ENCODE measurements around the gene SLC25A30. TPM values are rescaled to one million over a fixed set of nuclear protein-coding genes. Genes with fewer than 3 reads are reported as not detected.

SLC25A30 gene
- total RNA-seq, 3 donors from 2014 or later, result 10.5 to 20.0 (median 13.6) TPM

GRCh38 chr13:45454204-45454603 is 36.0 kb upstream of the SLC25A30 start:
- no peak for TF ChIP-seq CTCF (IDR thresholded peaks at IDR 0.05)
- Histone ChIP-seq H3K4me1 (ENCODE audit: low read depth) (no peaks in the 10 kb centered on the region), H3K36me3 (ENCODE audit: low read depth) (no peaks in the 10 kb centered on the region), H3K4me3 (no peak overlapping the region), H3K9me3 (peaks cover 9% of the 10 kb centered on the region)
- DNase-seq, result no peak
- intact Hi-C loops (cut with DNase I, micrococcal nuclease), result no loop called here
- ATAC-seq, result no peak

- H3K4me3 ChIP-seq, result no peak overlapping the region
- DNase-seq (no peak), ATAC-seq (no peak)
- no peak for TF ChIP-seq CTCF (IDR thresholded peaks at IDR 0.05)
- no peaks in the 10 kb centered on the region for H3K36me3 ChIP-seq (ENCODE audit: low read depth)
- no peaks in the 10 kb centered on the region for H3K9me3 ChIP-seq
- intact Hi-C loops (cut with DNase I, micrococcal nuclease), result no loop called here
- H3K4me1 ChIP-seq (ENCODE audit: low read depth), result no peaks in the 10 kb centered on the region
Measured at GRCh38 chr13:45451282-45451681, 33.1 kb upstream of the SLC25A30 start.

GRCh38 chr13:45448965-45449559 is 30.9 kb upstream of the SLC25A30 start:
- Histone ChIP-seq H3K36me3 (ENCODE audit: low read depth) (no peaks in the 10 kb centered on the region), H3K9me3 (no peaks in the 10 kb centered on the region), H3K4me3 (no peak overlapping the region), H3K4me1 (ENCODE audit: low read depth) (no peaks in the 10 kb centered on the region)
- no peak for TF ChIP-seq CTCF (IDR thresholded peaks at IDR 0.05)
- intact Hi-C loops (cut with DNase I, micrococcal nuclease), result no loop called here
- ATAC-seq (no peak), DNase-seq (no peak)

GRCh38 chr13:45447050-45447661 is 29.0 kb upstream of the SLC25A30 start:
- DNase-seq (no peak), ATAC-seq (peak; percentile 60)
- Histone ChIP-seq H3K4me3 (no peak overlapping the region), H3K9me3 (no peaks in the 10 kb centered on the region), H3K36me3 (ENCODE audit: low read depth) (no peaks in the 10 kb centered on the region), H3K4me1 (ENCODE audit: low read depth) (no peaks in the 10 kb centered on the region)
- intact Hi-C loops (cut with DNase I, micrococcal nuclease), result no loop called here
- no peak for TF ChIP-seq CTCF (IDR thresholded peaks at IDR 0.05)

- Histone ChIP-seq H3K4me3 (no peak overlapping the region), H3K4me1 (ENCODE audit: low read depth) (no peaks in the 10 kb centered on the region), H3K36me3 (ENCODE audit: low read depth) (no peaks in the 10 kb centered on the region), H3K9me3 (no peaks in the 10 kb centered on the region)
- DNase-seq (no peak), ATAC-seq (no peak)
- intact Hi-C loops (cut with DNase I, micrococcal nuclease), result no loop called here
- TF ChIP-seq CTCF (IDR thresholded peaks at IDR 0.05), result no peak
Measured at GRCh38 chr13:45446181-45446580, 28.0 kb upstream of the SLC25A30 start.

Data from mucosa of descending colon (tissue), 3 donors.